Naive B cell (primary cell): ENCODE data around the gene PSD4. TPM values are rescaled to one million over a fixed set of nuclear protein-coding genes. Genes with fewer than 3 reads are reported as not detected.
"Not testable (repeated sequence)": the region's sequence is repeated elsewhere in the genome, so short reads cannot be mapped to it uniquely, and the experiment has no call there.

Experiments
- ATAC-seq, 2 donors: fragments of 150-1000 bp; cut with Tn5 transposase; 2 replicates each; pipeline ENCODE4 v1.10.0; 2021; ENCODE audit warnings: low read depth in 2 of 2, mild to moderate bottlenecking in 2 of 2, moderate library complexity in 2 of 2
- DNase-seq: peaks from one replicate; pipeline ENCODE4 v3.0.0; 2022
- H3K27ac Mint-ChIP-seq, 6 donors: one replicate each; pipeline ENCODE4 v1.8.0; 2020 to 2022; ENCODE audit warnings: mild to moderate bottlenecking in 6 of 6, mixed read lengths in 6 of 6, moderate library complexity in 5 of 6, inconsistent platforms in 2 of 6
- H3K27me3 Mint-ChIP-seq, 3 donors: one replicate each; pipeline ENCODE4 v1.8.0; 2021 to 2022; ENCODE audit warnings: mixed read lengths in 3 of 3, mild to moderate bottlenecking in 1 of 3
- H3K36me3 Mint-ChIP-seq, 2 donors: one replicate each; pipeline ENCODE4 v1.8.0; 2020 to 2022; ENCODE audit warnings: mixed read lengths in 2 of 2, inconsistent platforms in 1 of 2, mild to moderate bottlenecking in 1 of 2
- H3K4me1 Mint-ChIP-seq, 3 donors: one replicate each; pipeline ENCODE4 v1.8.0; 2020 to 2022; ENCODE audit warnings: mixed read lengths in 3 of 3, inconsistent platforms in 1 of 3, mild to moderate bottlenecking in 1 of 3, moderate library complexity in 1 of 3
- H3K4me3 Mint-ChIP-seq, 8 donors: one replicate each; pipeline ENCODE4 v1.8.0; 2020 to 2022; ENCODE audit warnings: mild to moderate bottlenecking in 8 of 8, mixed read lengths in 8 of 8, moderate library complexity in 8 of 8, inconsistent platforms in 2 of 8
- H3K9me3 Mint-ChIP-seq, 7 donors: one replicate each; pipeline ENCODE4 v1.8.0; 2020 to 2022; ENCODE audit warnings: mixed read lengths in 7 of 7, mild to moderate bottlenecking in 5 of 7, inconsistent platforms in 2 of 7, moderate library complexity in 1 of 7
- polyA plus RNA-seq, 6 donors: library from polyadenylated mRNA; unstranded; fragments of 300-500 nt; fragmentation: Illumina TruSeq; gene quantifications; one replicate each; pipeline ENCODE4 v1.2.3, GENCODE V29; 2021; ENCODE audit warnings: low read depth in 6 of 6

Gene PSD4
- polyA plus RNA-seq, 6 donors from 2014 or later: 16.2 to 47.5 (median 29.1) TPM

GRCh38 chr2:113233593-113234550 is 60.1 kb downstream of the PSD4 start:
- H3K4me3 Mint-ChIP-seq: peak overlapping the region in 3 of 8 donors; percentile 8 to 46 (median 35)
- H3K4me1 Mint-ChIP-seq: peaks cover 4 to 22% (median 8%) of the 10 kb centered on the region in 3 donors
- H3K27me3 Mint-ChIP-seq: peaks cover 0 to 3% (median 0%) of the 10 kb centered on the region in 3 donors
- ATAC-seq (no peak), DNase-seq (no peak)
- H3K27ac Mint-ChIP-seq: peak overlapping the region in 2 of 6 donors; percentile 22 to 47
- no peaks in the 10 kb centered on the region for H3K9me3 Mint-ChIP-seq
- peaks cover 0 to 9% of the 10 kb centered on the region in 2 donors for H3K36me3 Mint-ChIP-seq

- H3K27ac Mint-ChIP-seq: peak overlapping the region in 3 of 6 donors; percentile 96 to 99 (median 99)
- no peaks in the 10 kb centered on the region for H3K27me3 Mint-ChIP-seq
- ATAC-seq (no peak), DNase-seq (no peak)
- peaks cover 4 to 22% (median 8%) of the 10 kb centered on the region in 3 donors for H3K4me1 Mint-ChIP-seq
- peak overlapping the region; percentile 73 to 97 (median 94) for H3K4me3 Mint-ChIP-seq
- no peaks in the 10 kb centered on the region for H3K9me3 Mint-ChIP-seq
- H3K36me3 Mint-ChIP-seq: peaks cover 0 to 9% of the 10 kb centered on the region in 2 donors
Observed at GRCh38 chr2:113234721-113235346, 61.1 kb downstream of the PSD4 start.

- peaks cover 4 to 27% (median 9%) of the 10 kb centered on the region in 3 donors for H3K4me1 Mint-ChIP-seq
- H3K27ac Mint-ChIP-seq: peak overlapping the region in 5 of 6 donors; percentile 86 to 99 (median 97)
- peak; percentile 67 for DNase-seq
- not testable (repeated sequence) for H3K36me3 Mint-ChIP-seq, H3K27me3 Mint-ChIP-seq, H3K9me3 Mint-ChIP-seq
- peak overlapping the region; percentile 73 to 97 (median 94) for H3K4me3 Mint-ChIP-seq
- ATAC-seq: peak; percentile 93 to 95
Observed at GRCh38 chr2:113235347-113236226, 61.8 kb downstream of the PSD4 start.

GRCh38 chr2:113236367-113237159 is 62.8 kb downstream of the PSD4 start:
- ATAC-seq (no peak), DNase-seq (no peak)
- Mint-ChIP-seq H3K27ac (peak overlapping the region in 4 of 6 donors; percentile 29 to 78 (median 56)), H3K4me1 (peaks cover 4 to 35% (median 15%) of the 10 kb centered on the region in 3 donors), H3K36me3 (peaks cover 0 to 9% of the 10 kb centered on the region in 2 donors), H3K27me3 (peaks cover 0 to 6% (median 0%) of the 10 kb centered on the region in 3 donors), H3K4me3 (peak overlapping the region in 7 of 8 donors; percentile 56 to 88 (median 69)), H3K9me3 (no peaks in the 10 kb centered on the region)

GRCh38 chr2:113237604-113238160 is 63.9 kb downstream of the PSD4 start:
- Mint-ChIP-seq H3K27me3 (peaks cover 0 to 6% (median 0%) of the 10 kb centered on the region in 3 donors), H3K36me3 (peaks cover 0 to 9% of the 10 kb centered on the region in 2 donors), H3K27ac (no peak overlapping the region), H3K9me3 (no peaks in the 10 kb centered on the region), H3K4me1 (peaks cover 4 to 35% (median 15%) of the 10 kb centered on the region in 3 donors), H3K4me3 (peak overlapping the region in 5 of 8 donors; percentile 20 to 68 (median 56))
- ATAC-seq (no peak), DNase-seq (no peak)

GRCh38 chr2:113238871-113239839 is 65.4 kb downstream of the PSD4 start:
- H3K36me3 Mint-ChIP-seq: peaks cover 0 to 9% of the 10 kb centered on the region in 2 donors
- no peak overlapping the region for H3K4me3 Mint-ChIP-seq
- ATAC-seq (no peak), DNase-seq (no peak)
- H3K27ac Mint-ChIP-seq: peak overlapping the region in 2 of 6 donors; percentile 34 to 41
- H3K9me3 Mint-ChIP-seq: no peaks in the 10 kb centered on the region
- H3K27me3 Mint-ChIP-seq: peaks cover 0 to 6% (median 0%) of the 10 kb centered on the region in 3 donors
- H3K4me1 Mint-ChIP-seq: peaks cover 4 to 35% (median 19%) of the 10 kb centered on the region in 3 donors

GRCh38 chr2:113240150-113240914 is 66.6 kb downstream of the PSD4 start:
- ATAC-seq: no peak
- DNase-seq: no peak
- H3K4me1 Mint-ChIP-seq: peaks cover 4 to 29% (median 17%) of the 10 kb centered on the region in 3 donors
- H3K36me3 Mint-ChIP-seq: peaks cover 0 to 4% of the 10 kb centered on the region in 2 donors
- H3K9me3 Mint-ChIP-seq: no peaks in the 10 kb centered on the region
- H3K4me3 Mint-ChIP-seq: peak overlapping the region in 1 of 8 donors; percentile 1
- peaks cover 0 to 6% (median 0%) of the 10 kb centered on the region in 3 donors for H3K27me3 Mint-ChIP-seq
- peak overlapping the region in 3 of 6 donors; percentile 21 to 79 (median 55) for H3K27ac Mint-ChIP-seq

- peak overlapping the region in 3 of 6 donors; percentile 2 to 55 (median 43) for H3K27ac Mint-ChIP-seq
- no peak for DNase-seq
- H3K27me3 Mint-ChIP-seq: peaks cover 0 to 6% (median 0%) of the 10 kb centered on the region in 3 donors
- no peak for ATAC-seq
- H3K4me1 Mint-ChIP-seq: peaks cover 4 to 29% (median 17%) of the 10 kb centered on the region in 3 donors
- H3K36me3 Mint-ChIP-seq: no peaks in the 10 kb centered on the region
- peak overlapping the region in 1 of 8 donors; percentile 1 for H3K4me3 Mint-ChIP-seq
- H3K9me3 Mint-ChIP-seq: no peaks in the 10 kb centered on the region
Observed at GRCh38 chr2:113240915-113241911, 67.4 kb downstream of the PSD4 start.

- no peak overlapping the region for H3K27ac Mint-ChIP-seq
- peaks cover 0 to 6% (median 0%) of the 10 kb centered on the region in 3 donors for H3K27me3 Mint-ChIP-seq
- H3K4me3 Mint-ChIP-seq: no peak overlapping the region
- no peak for ATAC-seq
- H3K4me1 Mint-ChIP-seq: peaks cover 3 to 21% (median 14%) of the 10 kb centered on the region in 3 donors
- no peaks in the 10 kb centered on the region for H3K9me3 Mint-ChIP-seq
- no peaks in the 10 kb centered on the region for H3K36me3 Mint-ChIP-seq
- no peak for DNase-seq
Observed at GRCh38 chr2:113242327-113242726, 68.6 kb downstream of the PSD4 start.
